ENCODE measurements around the gene SLC25A53.
"Not testable (repeated sequence)": the region's sequence is repeated elsewhere in the genome, so short reads cannot be mapped to it uniquely, and the experiment has no call there.

The SLC25A53 gene

DNA sequence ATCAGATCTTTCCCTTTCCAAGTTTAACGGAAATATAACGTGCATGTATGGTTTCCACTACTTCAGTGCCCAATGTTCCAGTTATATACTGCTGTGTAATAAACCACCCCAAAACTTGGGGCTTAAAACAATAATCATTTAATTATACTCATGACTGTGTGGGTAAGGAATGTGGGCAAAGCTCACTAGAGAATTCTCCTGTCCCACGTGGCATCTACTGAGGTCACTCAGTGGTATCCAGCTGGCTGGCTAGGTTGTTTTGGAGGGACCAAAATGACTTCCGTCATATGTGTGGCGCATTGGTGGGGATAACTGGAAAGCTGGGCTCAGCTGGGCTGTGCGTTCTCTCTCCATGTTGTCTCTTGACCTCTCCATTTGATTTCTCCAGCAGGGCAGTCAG lies 26.0 kb downstream of the SLC25A53 start:
- no peak for DNase-seq

DNA sequence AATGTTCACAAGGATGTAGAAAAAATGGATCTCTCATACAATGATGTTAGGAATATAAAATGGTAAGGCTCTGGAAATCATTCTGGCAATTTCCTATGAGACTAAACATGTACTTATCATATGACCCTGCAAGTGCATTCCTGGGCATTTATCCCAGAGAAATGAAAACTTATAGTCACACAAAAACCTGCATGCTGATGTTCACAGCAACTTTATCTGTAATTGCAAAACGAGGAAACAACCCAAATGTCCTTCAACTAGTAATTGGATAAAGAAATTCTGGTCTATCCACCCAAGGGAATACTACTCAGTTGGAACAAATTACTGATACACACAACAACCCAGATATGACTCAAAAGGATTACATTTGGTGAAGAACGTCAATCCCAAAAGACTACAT lies 30.0 kb downstream of the SLC25A53 start:
- DNase-seq = no peak

DNA sequence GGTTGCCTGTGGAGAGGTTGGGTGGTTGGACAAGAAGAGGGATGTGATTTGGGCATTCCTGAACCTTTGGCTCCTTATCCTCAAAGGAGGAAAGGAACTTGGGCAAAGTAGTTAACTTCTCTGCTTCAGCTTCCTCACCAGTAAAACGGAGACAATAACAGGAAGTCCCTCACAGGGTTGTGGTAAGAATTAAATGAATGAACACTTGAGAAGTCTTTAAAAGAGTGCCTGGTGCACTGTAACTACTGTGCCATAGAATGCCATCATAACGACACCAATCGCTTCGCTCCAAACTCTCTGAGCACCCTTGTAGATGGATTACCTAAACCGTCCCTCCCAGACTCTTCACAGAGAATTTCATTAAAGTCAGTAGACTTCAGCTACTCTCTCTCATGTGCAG lies 34.0 kb downstream of the SLC25A53 start:
- no peak for DNase-seq

DNA sequence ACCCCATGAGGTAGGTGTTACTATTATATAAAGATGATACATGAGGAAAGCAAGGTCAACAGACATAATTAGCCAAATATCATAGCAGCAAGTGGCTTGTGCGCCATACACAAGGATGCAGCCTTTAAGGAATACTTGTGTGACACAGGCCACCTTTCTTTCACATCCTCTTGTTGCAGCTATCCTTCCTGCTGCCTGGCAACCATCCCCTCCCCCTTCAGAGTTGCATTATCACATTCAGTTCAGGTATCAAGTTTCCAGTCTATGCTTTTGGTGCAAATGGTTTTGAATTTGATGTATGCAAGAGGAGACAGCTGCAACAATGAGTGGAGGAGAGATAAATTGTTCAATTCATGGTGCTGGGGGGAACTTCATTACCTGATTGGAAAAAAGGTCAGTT lies 38.0 kb downstream of the SLC25A53 start:
- DNase-seq = peak; percentile 77

DNA sequence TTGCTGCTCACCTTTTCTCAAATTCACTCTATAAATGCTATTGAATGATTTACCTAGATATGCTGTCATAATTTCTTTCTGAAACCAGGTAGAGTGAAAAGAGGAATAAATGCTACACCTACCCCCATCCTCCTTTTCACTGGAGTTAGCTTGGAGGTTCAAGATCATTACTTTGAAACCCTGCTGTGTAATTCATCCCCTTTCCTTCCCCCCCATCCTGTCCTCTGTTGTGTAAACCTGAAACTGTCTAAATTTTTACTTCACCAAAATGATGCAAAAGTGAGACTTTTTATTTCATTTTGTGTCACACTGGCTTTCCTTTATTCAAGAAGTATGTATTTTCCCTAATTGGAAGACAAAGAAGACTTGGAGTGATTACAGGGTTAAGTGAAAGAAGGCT lies 39.0 kb downstream of the SLC25A53 start:
- no peak for DNase-seq

DNA sequence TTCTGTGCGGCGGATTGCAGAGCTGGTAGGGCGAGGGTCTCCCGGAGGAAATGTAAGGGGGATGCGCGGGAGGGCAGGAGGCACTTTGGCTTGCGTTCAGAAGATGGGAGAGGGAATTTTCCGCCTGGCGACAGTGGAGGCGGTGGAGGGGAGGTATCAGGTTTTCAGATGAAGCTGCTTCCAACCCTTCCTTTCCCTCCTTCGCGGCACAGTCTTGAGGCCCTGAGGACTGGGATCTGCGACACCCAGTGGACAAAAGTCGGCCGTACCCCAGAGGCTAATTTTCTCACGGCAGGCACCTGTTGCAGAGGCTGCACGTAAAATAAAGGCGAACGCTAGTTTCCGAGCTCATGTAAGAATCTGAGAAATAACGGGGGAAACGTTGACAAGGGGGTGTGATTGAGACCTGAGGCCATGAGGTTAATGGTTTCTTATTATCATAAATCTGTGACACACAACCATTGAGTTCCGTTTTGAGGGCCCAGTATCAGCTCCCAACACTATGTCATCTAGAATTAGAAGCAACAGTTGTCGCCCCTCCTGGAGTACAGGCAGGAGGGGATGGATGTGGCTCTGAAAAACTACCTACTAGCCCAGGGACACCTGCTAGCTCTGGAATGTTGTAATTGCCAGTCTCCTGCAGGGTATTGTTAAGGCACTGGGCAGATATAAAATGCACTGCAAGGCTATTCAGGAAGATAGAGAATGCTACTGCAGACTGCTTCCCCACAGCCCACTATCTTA lies 43.4 kb downstream of the SLC25A53 start:
- DNase-seq = peak; percentile 66

DNA sequence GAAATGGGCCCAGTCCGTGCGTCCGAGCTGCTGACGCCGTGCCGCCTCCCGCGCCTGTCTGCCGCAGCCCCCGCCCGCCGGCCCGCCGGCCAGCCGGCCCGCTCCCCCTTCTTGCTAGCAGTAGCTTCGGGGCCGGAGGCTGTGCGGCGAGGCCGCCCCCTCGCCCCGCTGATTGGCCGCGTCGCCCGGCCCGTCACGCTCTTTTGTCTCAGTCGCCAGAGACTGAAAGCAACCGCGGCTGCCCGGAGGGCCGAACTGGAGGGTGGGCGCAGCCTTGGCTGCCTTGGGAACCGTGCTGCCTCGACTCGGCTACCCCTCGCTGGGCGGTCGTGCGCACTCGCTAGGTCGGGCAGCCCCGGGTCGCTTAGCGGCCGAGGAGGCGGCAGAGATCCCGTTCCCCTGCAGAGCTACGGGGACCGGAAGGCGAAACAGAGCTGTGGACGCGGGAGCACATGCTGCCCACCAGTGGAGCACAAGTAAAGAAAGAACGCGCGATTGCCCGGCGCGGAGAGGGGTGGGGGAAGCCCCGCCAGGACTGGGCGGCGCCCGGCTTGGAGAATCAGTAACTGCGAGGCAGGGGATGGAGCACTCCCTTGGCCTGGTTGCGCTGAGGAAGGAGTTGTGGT lies 44.4 kb downstream of the SLC25A53 start, which contains the start of gene ZCCHC18:
TSS of gene ZCCHC18 (plus strand) at position 198 of the 626 bp plus-strand sequence. CDS start 1,589 bp downstream, outside the sequence.
- DNase-seq = peak; percentile 85

DNA sequence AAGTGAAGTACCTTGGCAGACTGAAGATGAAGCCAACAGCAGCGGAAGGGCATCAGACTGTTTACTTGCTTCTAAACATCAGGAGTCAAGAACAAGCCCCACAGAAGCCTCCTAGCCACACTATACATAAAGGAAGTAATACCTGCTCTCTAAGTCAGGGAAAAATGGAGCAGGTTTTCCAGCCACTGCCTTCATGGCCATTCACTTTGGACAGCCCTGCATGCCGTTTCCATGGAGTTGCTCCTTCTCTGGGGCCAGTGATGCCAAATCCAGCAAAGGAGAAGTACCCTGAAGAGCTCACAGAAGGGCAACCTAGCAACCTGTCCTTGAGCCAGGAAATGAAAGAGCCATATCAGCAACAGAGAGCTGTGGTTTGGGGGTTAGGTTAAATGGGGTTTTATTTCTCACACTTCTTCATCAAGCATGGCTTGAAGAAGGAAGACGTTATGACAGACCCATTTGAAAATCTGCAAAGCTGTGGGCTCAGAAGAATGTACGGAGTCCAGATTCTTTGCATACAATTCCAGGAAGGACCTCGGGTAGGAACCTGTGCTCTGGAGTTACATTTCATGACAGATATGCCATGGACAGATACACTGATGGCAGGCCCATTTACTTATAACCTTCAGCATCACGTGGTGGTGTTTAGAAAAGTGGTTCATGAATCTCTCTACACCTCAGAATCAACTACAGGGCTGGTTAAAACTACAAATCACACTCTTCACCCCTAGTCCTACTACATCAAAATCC lies 46.1 kb downstream of the SLC25A53 start:
- not testable (repeated sequence) for DNase-seq

DNA sequence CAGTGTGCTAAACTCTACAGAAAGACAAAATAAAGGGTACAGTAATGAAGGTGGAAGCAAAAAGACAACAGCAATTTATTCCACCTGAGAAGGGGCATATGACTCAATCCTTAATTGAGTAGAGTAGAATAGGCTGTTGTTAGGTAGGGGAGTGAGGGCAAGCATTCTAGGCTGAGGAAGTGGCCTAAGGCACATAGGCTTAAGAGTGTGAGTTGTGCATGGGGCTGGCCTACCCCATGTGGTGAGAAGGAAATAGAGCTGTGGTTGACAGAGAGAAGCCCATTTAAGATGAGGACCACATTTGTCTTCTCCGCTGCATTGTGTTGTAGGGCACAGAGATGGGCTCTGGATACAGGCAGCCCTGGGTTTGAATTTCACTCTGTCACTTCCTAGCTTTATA lies 47.9 kb downstream of the SLC25A53 start:
- DNase-seq = no peak

DNA sequence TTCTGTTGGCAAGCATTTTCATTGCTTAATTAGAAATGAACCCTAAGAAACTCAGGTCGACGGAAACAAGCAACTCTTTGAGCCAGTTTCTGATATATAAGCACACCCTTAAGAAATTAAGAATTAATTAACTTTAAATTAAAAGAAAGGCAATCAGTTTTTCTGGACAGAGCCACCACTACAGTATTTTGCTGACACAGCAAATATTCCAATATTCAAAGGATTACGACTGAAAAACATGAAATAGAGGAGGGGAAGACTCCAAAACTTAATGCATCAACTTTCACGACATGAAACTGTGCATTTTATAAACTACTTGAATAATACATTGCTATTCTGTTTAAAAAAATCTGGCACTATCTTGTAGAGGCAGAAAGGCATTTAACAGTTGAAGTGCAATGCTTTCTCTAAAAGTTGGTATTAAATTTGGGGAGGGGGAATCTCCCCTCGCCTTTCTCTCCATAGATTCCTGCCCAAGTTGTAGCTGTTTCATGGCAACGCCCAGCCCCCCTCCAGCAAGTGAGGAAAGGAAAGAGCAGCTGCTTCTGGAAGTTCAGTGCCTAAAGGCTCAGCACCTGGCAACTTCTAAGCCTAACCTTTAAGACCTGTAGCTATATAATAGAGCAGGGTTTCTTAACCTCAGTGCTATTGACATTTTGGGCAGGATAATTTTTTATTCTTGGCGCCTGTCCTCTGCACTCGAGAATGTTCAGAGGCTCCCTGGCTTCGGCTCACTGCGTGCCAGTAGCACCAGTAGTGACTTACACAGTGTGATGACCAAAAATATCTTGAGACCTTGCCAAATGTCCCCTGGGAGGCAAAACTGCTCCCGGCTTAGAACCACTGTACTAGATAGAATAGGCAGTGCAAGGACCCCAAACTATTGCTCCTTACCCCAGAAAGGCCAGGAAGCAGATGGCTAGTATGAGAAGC lies 51.2 kb downstream of the SLC25A53 start:
- no peak for DNase-seq

DNA sequence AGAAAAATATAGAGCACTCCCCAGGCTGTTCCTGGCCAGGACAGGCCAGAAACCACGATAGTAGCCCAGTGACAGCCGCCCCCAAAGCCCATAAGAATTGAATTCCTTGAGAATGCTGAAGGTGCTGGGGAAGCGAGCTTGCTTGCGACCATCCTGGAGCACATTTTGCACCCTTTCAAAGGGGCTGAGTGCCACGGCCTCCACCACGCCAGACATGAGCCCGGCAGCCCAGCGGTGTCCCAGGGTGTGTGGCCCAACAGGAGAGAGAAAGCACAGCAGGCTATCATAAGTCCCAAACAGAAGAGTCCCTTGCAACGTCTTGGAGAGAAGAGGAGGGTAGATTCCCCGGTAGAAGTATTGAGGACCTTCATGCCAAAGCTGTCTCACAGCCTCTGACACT lies 52.1 kb downstream of the SLC25A53 start:
- DNase-seq = no peak

DNA sequence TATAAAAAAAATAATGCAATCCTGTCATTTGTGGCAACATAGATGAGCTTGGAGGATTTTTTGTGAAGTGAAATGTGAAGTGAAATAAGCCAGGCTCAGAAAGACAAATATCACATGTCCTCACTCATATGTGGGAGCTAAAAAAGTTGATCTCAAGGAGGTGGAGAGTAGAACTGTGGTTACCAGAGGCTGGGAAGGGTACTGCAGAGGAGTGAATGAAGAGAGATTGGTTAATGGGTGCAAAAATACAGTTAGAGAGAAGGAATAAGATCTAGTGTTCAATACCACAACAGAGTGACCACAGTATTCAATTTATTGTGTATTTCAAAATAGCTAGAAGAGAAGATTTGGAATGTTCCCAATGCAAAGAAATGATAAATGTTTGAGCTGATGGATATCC lies 57.9 kb downstream of the SLC25A53 start:
- DNase-seq = no peak

DNA sequence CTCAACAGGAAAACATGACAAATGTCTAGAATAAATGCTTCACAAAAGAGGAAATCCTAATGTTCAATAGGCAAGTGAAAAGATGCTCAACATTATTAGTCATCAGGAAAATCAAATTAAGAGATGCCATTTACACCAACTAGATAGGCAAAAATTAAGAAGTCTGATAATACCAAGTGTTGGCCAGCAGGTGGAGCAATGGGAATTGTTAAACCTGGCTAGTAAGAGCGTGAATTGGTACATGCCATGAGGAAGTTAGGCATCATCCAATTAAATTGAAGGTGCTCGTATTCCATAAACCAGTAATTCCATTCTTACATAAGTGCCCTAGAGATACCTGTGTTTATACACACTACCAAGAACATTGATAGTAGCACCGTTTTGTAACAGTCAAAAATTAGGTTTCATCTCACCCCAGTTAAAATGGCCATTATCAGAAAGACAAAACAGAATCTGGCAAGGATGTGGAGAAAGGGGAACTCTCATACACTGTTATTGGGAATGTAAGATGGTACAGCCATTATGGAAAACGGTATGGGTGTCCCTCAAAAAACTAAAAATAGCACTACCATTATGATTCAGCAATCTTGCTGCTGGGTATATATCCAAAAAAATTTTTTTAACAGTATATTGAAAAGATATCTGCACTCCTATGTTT lies 58.5 kb downstream of the SLC25A53 start:
- DNase-seq = peak; percentile 73

DNA sequence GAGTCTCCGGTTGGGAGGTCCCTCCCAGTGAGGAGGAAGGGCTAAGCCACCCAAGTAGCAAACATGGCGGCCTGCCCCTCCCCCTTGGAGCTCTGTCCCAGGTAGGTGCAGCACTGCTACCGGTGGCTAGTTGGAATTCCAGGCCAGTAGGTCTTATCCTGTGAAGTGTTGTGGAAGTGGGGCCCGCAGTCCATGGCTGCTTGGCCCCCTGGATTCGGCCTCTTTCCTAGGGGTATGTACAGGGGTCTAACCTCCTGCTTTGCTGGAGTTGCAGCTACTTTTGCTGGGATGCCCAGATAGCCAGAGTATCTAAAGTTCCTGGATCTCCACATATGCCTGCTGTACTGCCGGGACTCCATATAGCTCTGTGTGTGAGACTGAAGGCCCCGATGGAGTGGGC lies 70.9 kb downstream of the SLC25A53 start:
- DNase-seq = no peak

DNA sequence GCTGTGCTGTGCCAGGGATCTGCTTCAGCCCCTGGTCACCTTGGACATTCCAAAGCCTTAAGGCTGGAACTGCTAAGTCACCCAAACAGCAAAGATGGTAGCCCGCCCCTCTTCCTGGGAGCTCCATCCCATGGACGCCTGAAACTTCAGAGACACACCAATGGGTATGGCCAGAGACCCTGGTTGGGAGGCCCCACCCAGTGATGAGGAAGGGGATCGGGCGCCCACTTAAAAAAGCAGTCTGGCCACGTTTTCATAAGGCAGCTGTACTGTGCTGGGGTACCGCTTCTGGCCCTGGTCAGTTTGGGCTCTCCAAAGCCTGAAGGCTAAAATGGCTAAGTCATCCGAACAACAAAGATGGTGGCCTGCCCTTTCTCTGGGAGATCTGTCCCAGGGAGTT lies 71.3 kb downstream of the SLC25A53 start:
- no peak for DNase-seq

DNA sequence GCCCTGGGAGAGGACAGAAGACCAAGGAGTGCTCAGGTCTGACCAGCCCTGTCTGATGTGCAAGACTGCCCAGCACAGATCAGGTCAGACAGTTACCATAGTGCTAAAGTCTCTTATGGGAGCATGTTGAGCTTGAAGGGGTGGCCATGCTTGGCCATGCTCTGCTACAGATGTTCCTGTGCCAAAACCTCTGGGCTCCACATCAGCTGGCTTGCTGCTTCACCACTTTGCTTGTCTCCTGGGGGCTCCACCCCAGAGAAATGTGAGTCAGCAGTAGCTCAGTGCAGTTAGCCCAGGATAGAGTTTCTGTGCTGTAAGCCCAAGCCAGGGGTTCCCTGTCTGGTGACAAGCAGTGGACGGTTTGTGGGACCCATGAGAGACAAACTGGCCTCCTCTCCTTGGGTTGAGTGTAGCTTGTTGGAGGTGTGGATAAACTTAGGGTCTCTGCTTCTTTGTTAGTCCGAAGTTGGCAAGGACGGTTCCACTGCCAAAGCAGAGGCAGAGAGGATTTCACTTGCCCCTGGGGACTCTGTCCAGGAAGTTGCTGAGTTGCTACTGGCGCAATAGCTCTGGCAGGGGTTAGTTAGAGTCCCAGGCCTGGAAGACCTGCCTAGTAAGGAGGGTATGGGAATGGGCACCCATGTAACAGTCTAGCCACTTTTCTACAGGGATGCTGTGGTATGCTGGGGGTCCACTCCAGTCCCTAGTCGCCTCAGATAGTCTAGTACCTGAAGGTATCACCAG lies 72.1 kb downstream of the SLC25A53 start:
- no peak for DNase-seq

DNA sequence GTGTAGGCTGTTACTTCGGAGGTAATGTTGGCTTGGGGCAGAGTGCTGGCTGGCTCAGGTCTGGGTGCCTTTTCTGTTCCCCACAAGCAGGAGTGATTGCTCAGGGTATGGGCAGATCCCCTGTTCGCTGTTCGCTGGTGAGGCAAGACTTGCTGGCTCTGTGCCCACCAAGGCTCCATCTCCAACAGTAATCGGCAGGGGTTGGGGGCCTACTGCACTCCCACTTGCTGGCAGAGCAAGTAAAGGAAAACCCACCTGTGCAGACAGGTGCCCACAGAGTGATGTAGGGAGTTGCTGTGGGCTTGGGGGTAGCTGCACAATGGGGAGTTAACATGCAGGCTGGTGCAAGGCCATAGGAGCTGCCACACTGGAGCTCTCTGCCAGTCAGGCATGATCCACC lies 72.7 kb downstream of the SLC25A53 start:
- DNase-seq = no peak

DNA sequence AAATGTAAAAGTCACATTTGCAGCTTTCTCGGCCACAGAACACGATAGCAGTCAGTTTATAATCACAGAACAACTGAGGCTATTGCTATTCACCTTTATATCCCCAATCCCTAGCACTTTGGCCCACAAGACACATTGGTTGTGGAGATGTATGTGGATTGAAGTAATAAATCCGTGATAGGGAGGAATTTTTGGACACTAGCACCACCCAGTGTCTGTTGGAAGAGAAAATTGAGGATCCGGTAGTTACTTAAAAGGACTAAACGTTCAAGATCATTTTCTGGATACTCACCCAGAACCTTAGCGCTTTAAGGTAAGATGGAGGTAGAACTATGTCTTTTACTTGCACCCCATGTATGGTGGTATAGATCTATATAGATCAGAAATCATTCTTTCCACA lies 79.0 kb downstream of the SLC25A53 start:
- DNase-seq = not testable (repeated sequence)

DNA sequence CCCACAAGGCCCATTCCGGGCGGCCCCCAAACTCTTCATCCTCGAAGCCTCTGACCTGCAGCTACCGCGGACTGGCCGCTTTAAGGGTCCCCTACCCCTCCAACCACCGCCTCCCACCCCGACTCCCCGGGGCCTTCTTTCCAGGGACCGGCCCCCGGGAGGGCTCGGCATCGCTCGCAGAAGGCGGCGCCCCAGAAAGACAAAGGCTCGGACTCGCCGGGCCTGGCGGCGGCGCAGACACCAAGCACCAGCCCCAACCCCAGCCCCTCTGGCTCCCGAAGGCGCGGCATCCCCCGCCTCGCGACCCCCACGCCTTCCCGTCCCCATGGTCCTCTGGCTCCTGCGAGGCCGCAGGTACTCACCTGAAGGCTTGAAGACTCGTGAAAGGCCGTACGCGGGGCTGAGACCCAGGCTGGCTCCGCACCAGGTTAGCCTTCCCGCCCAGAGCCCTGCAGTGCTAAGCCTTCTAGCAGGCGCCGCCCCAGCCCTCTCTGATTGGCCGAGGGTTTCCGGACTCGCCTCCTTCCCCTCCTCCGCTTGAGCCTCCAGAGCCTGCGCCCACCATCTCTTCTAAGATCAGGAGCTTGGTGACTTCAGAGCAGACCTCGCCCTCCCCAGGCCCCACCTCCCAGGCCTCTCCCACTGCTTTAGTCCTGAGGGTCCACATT lies 80.9 kb downstream of the SLC25A53 start, which contains the start of gene TMSB15C:
TSS of gene TMSB15C (minus strand) at position 459 of the 668 bp plus-strand sequence.
- not testable (repeated sequence) for DNase-seq

DNA sequence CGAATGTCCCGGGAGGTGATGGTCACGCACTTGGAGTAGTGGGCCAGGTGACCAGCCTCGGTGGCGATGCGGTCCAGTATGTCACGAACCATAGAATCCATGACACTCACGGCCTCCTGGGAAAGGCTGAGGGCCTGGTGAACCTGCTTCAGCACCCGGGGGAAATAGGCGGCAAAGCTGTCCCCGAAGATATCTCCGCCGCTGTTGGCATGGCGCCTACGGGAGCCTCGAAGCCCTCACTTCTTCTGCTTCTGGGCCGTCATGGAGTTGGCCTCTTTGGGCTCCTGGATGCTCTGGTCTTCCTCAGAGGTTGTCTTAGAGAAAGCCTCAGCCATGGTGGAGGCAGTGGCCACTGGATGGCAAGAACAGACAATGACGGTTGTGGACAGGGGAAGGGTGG lies 94.2 kb downstream of the SLC25A53 start:
- not testable (repeated sequence) for DNase-seq

DNA sequence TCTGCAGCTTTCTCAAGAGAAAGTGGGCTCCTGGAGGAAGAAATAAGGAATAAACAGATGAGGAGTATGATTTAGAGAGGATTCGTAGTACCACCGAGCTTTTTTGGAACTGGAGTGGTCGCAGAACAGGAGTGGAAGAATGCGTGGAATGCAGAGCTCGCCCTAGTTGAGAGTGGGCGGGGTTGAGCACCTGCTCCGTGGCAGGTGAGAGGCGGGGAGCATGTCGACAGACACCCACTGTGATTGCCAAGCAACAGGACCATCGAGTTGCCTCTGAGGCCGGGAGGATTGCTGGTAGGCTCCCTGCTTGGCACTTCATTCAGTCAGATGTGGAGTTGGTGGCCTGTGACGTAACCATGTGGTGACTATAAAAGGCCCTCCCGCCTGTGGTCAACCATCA lies 101.9 kb downstream of the SLC25A53 start:
- DNase-seq = not testable (repeated sequence)
